Measurements from ENCODE around the gene FKBP4. TPM values are rescaled to one million over a fixed set of nuclear protein-coding genes. Genes with fewer than 3 reads are reported as not detected.

Gene FKBP4, protein sequence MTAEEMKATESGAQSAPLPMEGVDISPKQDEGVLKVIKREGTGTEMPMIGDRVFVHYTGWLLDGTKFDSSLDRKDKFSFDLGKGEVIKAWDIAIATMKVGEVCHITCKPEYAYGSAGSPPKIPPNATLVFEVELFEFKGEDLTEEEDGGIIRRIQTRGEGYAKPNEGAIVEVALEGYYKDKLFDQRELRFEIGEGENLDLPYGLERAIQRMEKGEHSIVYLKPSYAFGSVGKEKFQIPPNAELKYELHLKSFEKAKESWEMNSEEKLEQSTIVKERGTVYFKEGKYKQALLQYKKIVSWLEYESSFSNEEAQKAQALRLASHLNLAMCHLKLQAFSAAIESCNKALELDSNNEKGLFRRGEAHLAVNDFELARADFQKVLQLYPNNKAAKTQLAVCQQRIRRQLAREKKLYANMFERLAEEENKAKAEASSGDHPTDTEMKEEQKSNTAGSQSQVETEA
- total RNA-seq: 47.5 to 56.9 TPM (median 56.2 TPM) in 3 replicates
- long read RNA-seq, transcript FKBP4-201 (10 exons, 3,732 nt): major isoform, 73 of 97 reads
- long read RNA-seq, partial matches to known transcripts: 9 of 97 reads
- long read RNA-seq, other reads (novel, unspliced or antisense): 15 of 97 reads

DNA sequence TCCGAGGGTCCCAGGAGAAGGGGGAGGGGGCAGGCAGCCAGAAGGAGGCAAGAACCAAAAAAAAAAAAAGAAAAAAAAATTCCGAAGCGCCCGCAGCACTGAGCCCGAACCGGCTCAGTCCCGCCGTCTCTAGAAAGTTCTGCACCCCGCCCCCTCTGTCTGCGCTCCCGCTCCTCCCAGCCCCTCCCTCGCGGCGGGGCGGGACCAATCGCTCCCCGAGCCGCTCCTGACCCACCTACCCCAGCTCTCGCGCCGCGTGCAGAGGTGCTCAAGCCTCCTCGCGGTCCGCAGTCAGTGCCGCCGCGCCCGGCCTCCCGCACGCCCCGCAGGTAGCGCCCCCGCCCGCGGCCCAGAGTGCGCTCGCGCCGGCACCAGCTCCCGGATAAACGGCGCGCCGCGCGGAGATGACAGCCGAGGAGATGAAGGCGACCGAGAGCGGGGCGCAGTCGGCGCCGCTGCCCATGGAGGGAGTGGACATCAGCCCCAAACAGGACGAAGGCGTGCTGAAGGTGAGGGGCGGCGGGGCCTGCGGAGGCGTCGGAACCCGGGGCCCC is at the start of gene FKBP4:
TSS of gene FKBP4 (plus strand) at position 235 of the 554 bp plus-strand sequence. CDS start at position 405, 170 bp downstream.
- TF ChIP-seq, protein P1, sequence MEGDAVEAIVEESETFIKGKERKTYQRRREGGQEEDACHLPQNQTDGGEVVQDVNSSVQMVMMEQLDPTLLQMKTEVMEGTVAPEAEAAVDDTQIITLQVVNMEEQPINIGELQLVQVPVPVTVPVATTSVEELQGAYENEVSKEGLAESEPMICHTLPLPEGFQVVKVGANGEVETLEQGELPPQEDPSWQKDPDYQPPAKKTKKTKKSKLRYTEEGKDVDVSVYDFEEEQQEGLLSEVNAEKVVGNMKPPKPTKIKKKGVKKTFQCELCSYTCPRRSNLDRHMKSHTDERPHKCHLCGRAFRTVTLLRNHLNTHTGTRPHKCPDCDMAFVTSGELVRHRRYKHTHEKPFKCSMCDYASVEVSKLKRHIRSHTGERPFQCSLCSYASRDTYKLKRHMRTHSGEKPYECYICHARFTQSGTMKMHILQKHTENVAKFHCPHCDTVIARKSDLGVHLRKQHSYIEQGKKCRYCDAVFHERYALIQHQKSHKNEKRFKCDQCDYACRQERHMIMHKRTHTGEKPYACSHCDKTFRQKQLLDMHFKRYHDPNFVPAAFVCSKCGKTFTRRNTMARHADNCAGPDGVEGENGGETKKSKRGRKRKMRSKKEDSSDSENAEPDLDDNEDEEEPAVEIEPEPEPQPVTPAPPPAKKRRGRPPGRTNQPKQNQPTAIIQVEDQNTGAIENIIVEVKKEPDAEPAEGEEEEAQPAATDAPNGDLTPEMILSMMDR (IDR thresholded peaks at IDR 0.05): peak; percentile 22
- no peak for DNase-seq (ENCODE audit: low spot score)
- peaks cover 16% of the 10 kb centered on the region for H3K4me1 Mint-ChIP-seq (ENCODE audit: low read depth)
- peak within 1 kb of the TSS; percentile 32 for H3K27ac Mint-ChIP-seq (ENCODE audit: unreplicated experiment)
- H3K4me3 Mint-ChIP-seq (ENCODE audit: unreplicated experiment): peak within 1 kb of the TSS; percentile 87
- no peaks in the 10 kb centered on the region for H3K9me3 Mint-ChIP-seq (ENCODE audit: low read depth)
- peaks cover 18% of the 10 kb centered on the region for H3K36me3 Mint-ChIP-seq (ENCODE audit: low read depth)
- H3K27me3 Mint-ChIP-seq (ENCODE audit: low read depth): no peaks in the 10 kb centered on the region

DNA sequence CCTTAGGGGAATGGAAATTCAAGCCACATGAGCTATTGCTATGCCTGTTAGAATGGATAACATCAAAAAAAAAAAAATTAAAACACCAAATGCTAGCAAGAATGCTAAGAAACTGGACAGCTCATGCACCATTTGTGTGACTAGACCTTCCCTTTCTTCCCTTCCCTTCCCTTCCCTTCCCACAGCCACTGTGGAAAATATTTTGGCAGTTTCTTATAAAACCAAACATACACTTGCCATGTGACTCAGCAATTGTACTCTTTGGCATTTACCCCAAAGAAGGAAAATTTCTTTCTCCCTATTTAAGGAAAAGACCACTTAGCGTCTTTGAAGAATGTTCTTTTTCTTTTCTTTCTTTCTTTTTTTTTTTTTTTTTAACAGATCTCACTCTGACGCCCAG is 49.1 kb upstream of the FKBP4 start:
- TF ChIP-seq, protein P1 (IDR thresholded peaks at IDR 0.05): no peak
- Mint-ChIP-seq H3K36me3 (ENCODE audit: low read depth) (no peaks in the 10 kb centered on the region), H3K9me3 (ENCODE audit: low read depth) (peaks cover 9% of the 10 kb centered on the region), H3K27ac (ENCODE audit: unreplicated experiment) (peak overlapping the region; percentile 17), H3K27me3 (ENCODE audit: low read depth) (peaks cover 42% of the 10 kb centered on the region), H3K4me3 (ENCODE audit: unreplicated experiment) (no peak overlapping the region), H3K4me1 (ENCODE audit: low read depth) (peaks cover 9% of the 10 kb centered on the region)
- DNase-seq (ENCODE audit: low spot score): no peak

DNA sequence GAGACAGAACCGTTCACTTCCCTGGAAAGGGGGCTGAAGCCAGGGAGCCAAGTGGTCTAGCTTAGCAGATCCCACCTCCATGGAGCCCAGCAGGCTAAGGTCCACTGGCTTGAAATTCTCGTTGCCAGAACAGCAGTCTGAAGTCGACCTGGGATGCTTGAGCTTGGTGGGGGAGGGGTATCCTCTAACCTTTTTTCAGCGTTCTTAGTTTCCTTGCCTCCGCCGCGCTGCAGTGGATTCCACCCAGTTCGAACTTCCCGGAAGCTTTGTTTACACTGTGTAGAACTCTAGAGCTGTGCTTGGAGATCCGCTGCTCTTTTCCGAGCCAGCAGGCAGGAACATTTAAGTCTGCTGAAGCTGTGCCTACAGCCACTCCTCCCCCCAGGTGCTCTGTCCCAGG is 45.2 kb upstream of the FKBP4 start:
- Mint-ChIP-seq H3K27me3 (ENCODE audit: low read depth) (peaks cover 45% of the 10 kb centered on the region), H3K4me1 (ENCODE audit: low read depth) (peaks cover 9% of the 10 kb centered on the region)
- TF ChIP-seq, protein P1 (IDR thresholded peaks at IDR 0.05): no peak

DNA sequence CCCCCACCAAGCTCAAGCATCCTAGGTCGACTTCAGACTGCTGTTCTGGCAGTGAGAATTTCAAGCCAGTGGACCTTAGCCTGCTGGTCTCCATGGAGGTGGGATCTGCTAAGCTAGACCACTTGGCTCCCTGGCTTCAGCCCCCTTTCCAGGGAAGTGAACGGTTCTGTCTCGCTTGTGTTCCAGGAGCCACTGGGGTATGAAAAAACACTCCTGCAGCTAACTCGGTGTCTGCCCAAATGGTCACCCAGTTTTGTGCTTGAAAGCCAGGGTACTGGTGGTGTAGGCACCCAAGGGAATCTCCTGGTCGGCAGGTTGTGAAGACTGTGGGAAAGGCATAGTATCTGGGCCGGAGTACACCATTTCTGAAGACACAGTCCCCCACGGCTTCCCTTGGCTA is 44.6 kb upstream of the FKBP4 start:
- no peaks in the 10 kb centered on the region for H3K36me3 Mint-ChIP-seq (ENCODE audit: low read depth)
- DNase-seq (ENCODE audit: low spot score): no peak
- no peak overlapping the region for H3K4me3 Mint-ChIP-seq (ENCODE audit: unreplicated experiment)
- H3K4me1 Mint-ChIP-seq (ENCODE audit: low read depth): peaks cover 9% of the 10 kb centered on the region
- H3K27me3 Mint-ChIP-seq (ENCODE audit: low read depth): peaks cover 41% of the 10 kb centered on the region
- H3K27ac Mint-ChIP-seq (ENCODE audit: unreplicated experiment): no peak overlapping the region
- peaks cover 9% of the 10 kb centered on the region for H3K9me3 Mint-ChIP-seq (ENCODE audit: low read depth)
- TF ChIP-seq, protein P1 (IDR thresholded peaks at IDR 0.05): no peak

More for the DNA sequence above, 45.2 kb upstream of the FKBP4 start:
- H3K4me3 Mint-ChIP-seq (ENCODE audit: unreplicated experiment): no peak overlapping the region
- H3K27ac Mint-ChIP-seq (ENCODE audit: unreplicated experiment): no peak overlapping the region
- no peak for DNase-seq (ENCODE audit: low spot score)
- no peaks in the 10 kb centered on the region for H3K36me3 Mint-ChIP-seq (ENCODE audit: low read depth)
- peaks cover 9% of the 10 kb centered on the region for H3K9me3 Mint-ChIP-seq (ENCODE audit: low read depth)

DNA sequence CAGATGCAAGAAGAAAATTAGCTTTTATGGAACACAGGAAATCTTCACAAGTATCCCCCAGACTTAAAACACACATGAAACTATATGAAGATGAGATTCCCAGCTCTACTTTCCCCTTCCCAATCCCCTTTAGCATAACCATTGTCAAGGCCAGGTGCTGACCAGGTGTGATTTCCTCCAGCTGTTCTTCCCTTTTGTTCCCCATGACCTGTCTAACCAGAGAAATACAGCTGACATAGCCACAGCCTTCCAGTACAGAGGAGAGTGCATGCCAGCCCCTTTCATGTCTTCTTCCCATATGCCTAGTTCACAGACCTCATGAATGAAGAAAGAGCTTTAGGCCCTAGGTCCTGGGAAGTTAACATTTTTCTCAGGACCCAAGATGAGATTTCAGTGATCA is 43.5 kb upstream of the FKBP4 start:
- Mint-ChIP-seq H3K4me3 (ENCODE audit: unreplicated experiment) (no peak overlapping the region), H3K4me1 (ENCODE audit: low read depth) (peaks cover 2% of the 10 kb centered on the region)

More for the DNA sequence above, 43.5 kb upstream of the FKBP4 start:
- Mint-ChIP-seq H3K27me3 (ENCODE audit: low read depth) (peaks cover 41% of the 10 kb centered on the region), H3K27ac (ENCODE audit: unreplicated experiment) (no peak overlapping the region), H3K36me3 (ENCODE audit: low read depth) (no peaks in the 10 kb centered on the region), H3K9me3 (ENCODE audit: low read depth) (peaks cover 9% of the 10 kb centered on the region)
- TF ChIP-seq, protein P1 (IDR thresholded peaks at IDR 0.05): no peak
- no peak for DNase-seq (ENCODE audit: low spot score)
